GM12878 (cell line): ENCODE data around the gene TOP1. TPM values are rescaled to one million over a fixed set of nuclear protein-coding genes. Genes with fewer than 3 reads are reported as not detected.

Experiments used
- ATAC-seq: fragments of 200-7000 bp; cut with Tn5 transposase; 3 replicates; pipeline ENCODE4 v1.9.1; 2020; ENCODE audit warnings: mild to moderate bottlenecking, moderate library complexity
- BruUV-seq: library from RNA; stranded (reverse); fragments of 400-500 nt; replicated peaks from 2 replicates; lab custom pipeline; 2021; lab: Mats Ljungman, UMichigan
- CTCF ChIA-PET: fragments of 300-600 bp; sonication (Branson Sonifier 250); formaldehyde crosslinking; extraction: SDS; loops from one replicate; lab custom pipeline; 2021; ENCODE audit warnings: inconsistent platforms; lab: Yijun Ruan, JAX
- POLR2A ChIA-PET: fragments of 350-600 bp; formaldehyde crosslinking; extraction: SDS; loops from one replicate; lab custom pipeline; 2021; ENCODE audit warnings: inconsistent platforms; lab: Charles Lee
- RAD21 ChIA-PET: fragments of 300-600 bp; sonication (Branson Sonifier 250); formaldehyde crosslinking; loops from one replicate; lab custom pipeline; 2023; ENCODE audit warnings: antibody characterized with exemption; ENCODE audit not compliant: unreplicated experiment; lab: Charles Lee
- SMC1A ChIA-PET: fragments of 300-600 bp; sonication (Branson Sonifier 250); formaldehyde crosslinking; loops from one replicate; lab custom pipeline; 2023; ENCODE audit not compliant: unreplicated experiment, uncharacterized antibody; lab: Charles Lee
- DNase-seq: peaks from one replicate; pipeline ENCODE4 v3.0.0-alpha.2; 2011; ENCODE audit warnings: low read depth, low spot score
- FAIRE-seq: peaks from 3 replicates; lab custom pipeline; 2011; peaks lifted over from hg19 to GRCh38; lab: Jason Lieb, UNC
- H2AFZ ChIP-seq: 2 replicates; pipeline ENCODE4 v1.6.0; 2011; ENCODE audit warnings: low read depth, low read length, control low read depth; ENCODE audit not compliant: control insufficient read depth
- H3K27ac ChIP-seq: 2 replicates; pipeline ENCODE4 v1.5.1; 2011; ENCODE audit warnings: control low read depth; ENCODE audit not compliant: control insufficient read depth, insufficient read depth
- H3K27me3 ChIP-seq, 2 experiments: replicated peaks in 1 of 2; 2 replicates each; pipeline versions ENCODE4 v1.6.0 to v1.6.1; 2011; ENCODE audit warnings: low read length in 1 of 2; ENCODE audit not compliant: control insufficient read depth in 2 of 2, insufficient read depth in 2 of 2
- H3K36me3 ChIP-seq, 2 experiments: 2 replicates each; pipeline ENCODE4 v1.5.1; 2011; ENCODE audit warnings: low read length in 1 of 2; ENCODE audit not compliant: control insufficient read depth in 2 of 2, insufficient read depth in 2 of 2
- H3K4me1 ChIP-seq: 2 replicates; pipeline ENCODE4 v1.6.1; 2011; ENCODE audit warnings: mild to moderate bottlenecking, low read length, moderate library complexity, mixed read lengths; ENCODE audit not compliant: control insufficient read depth, insufficient read depth
- H3K4me2 ChIP-seq: 2 replicates; pipeline ENCODE4 v1.6.0; 2011; ENCODE audit warnings: control low read depth; ENCODE audit not compliant: control insufficient read depth, insufficient read depth
- H3K4me3 ChIP-seq: fragments of 200-600 bp; sonication (generic); 2 replicates; pipeline ENCODE4 v1.5.1; 2016
- H3K79me2 ChIP-seq: 2 replicates; pipeline ENCODE4 v1.6.0; 2011; ENCODE audit warnings: low read length; ENCODE audit not compliant: control insufficient read depth, insufficient read depth
- H3K9ac ChIP-seq: 2 replicates; pipeline ENCODE4 v1.8.0; 2011; ENCODE audit warnings: low read length, control low read depth, mixed read lengths; ENCODE audit not compliant: control insufficient read depth, insufficient read depth
- H3K9me3 ChIP-seq: replicated peaks from 3 replicates; pipeline ENCODE4 v1.5.1; 2011; ENCODE audit warnings: mild to moderate bottlenecking, low read length; ENCODE audit not compliant: control insufficient read depth, insufficient read depth
- H4K20me1 ChIP-seq: 2 replicates; pipeline ENCODE4 v1.6.0; 2011; ENCODE audit not compliant: control insufficient read depth, insufficient read depth
- CHD1 ChIP-seq: IDR thresholded peaks from 2 replicates; pipeline ENCODE4 v1.6.1; 2012; ENCODE audit warnings: low read depth, low read length, improper control_type of control experiment
- E2F8 ChIP-seq: fragments of 450-650 bp; IDR thresholded peaks from 2 replicates; pipeline ENCODE4 v1.6.1; 2018; ENCODE audit warnings: mild to moderate bottlenecking, low read depth, moderate library complexity; ENCODE audit not compliant: partially characterized antibody
- EGR1 ChIP-seq, 2 experiments: IDR thresholded peaks; 1 replicate in 1 of 2; 2 replicates in 1 of 2; pipeline ENCODE4 v1.6.1; 2011 to 2012; ENCODE audit warnings: low read depth in 2 of 2, low read length in 2 of 2, borderline replicate concordance in 1 of 2, mild to moderate bottlenecking in 1 of 2, moderate library complexity in 1 of 2
- GABPA ChIP-seq: IDR thresholded peaks from 2 replicates; pipeline ENCODE4 v1.6.1; 2014; ENCODE audit warnings: antibody characterized with exemption, low read depth, mild to moderate bottlenecking, inconsistent platforms
- MYB ChIP-seq: fragments of 150-350 bp; IDR thresholded peaks from 2 replicates; pipeline ENCODE4 v1.6.1; 2014; ENCODE audit warnings: mild to moderate bottlenecking, low read depth, low read length, borderline replicate concordance
- NFIC ChIP-seq: IDR thresholded peaks from 2 replicates; pipeline ENCODE4 v1.6.1; 2012; ENCODE audit warnings: low read depth, mild to moderate bottlenecking, inconsistent platforms, low read length, moderate library complexity
- NFXL1 ChIP-seq: fragments of 450-650 bp; IDR thresholded peaks from 2 replicates; pipeline ENCODE4 v1.6.1; 2017; ENCODE audit warnings: antibody characterized with exemption, mild to moderate bottlenecking, borderline replicate concordance
- NFYB ChIP-seq: IDR thresholded peaks from 2 replicates; pipeline ENCODE4 v1.6.1; 2011; ENCODE audit warnings: low read depth, mild to moderate bottlenecking, low read length, improper control_type of control experiment, moderate library complexity; ENCODE audit not compliant: insufficient read depth
- RAD21 ChIP-seq: IDR thresholded peaks from 2 replicates; pipeline ENCODE4 v1.6.1; 2011; ENCODE audit warnings: mild to moderate bottlenecking, low read depth, low read length, moderate library complexity; ENCODE audit not compliant: insufficient read depth
- TBL1XR1 ChIP-seq: IDR thresholded peaks from 2 replicates; pipeline ENCODE4 v1.6.1; 2012; ENCODE audit warnings: low read depth, low read length, improper control_type of control experiment
- ZNF217 ChIP-seq: fragments of 450-650 bp; IDR thresholded peaks from 2 replicates; pipeline ENCODE4 v1.6.1; 2017; ENCODE audit warnings: antibody characterized with exemption, mild to moderate bottlenecking
- ZNF384 ChIP-seq: IDR thresholded peaks from 2 replicates; pipeline ENCODE4 v1.6.1; 2012; ENCODE audit warnings: low read depth, mild to moderate bottlenecking, low read length, improper control_type of control experiment, borderline replicate concordance
- ZNF622 ChIP-seq: fragments of 450-650 bp; IDR thresholded peaks from 2 replicates; pipeline ENCODE4 v1.6.1; 2017; ENCODE audit warnings: mild to moderate bottlenecking, inconsistent platforms
- WGBS: methylation state at CpG from one replicate; pipeline ENCODE4 v1.1.6; 2016; ENCODE audit warnings: low lambda C conversion rate; ENCODE audit not compliant: insufficient replicate concordance, insufficient coverage; ENCODE audit errors: missing lambda C conversion rate; 5-methylcytosine and 5-hydroxymethylcytosine counted together
- in situ Hi-C: fragments of 300-500 bp; cut with MboI; formaldehyde crosslinking; loops from 9 replicates; pipeline ENCODE4 v1.14.3; 2018; ENCODE audit warnings: mixed read lengths
- intact Hi-C: fragments of 100-400 bp; cut with micrococcal nuclease; formaldehyde crosslinking; loops from one replicate; pipeline ENCODE4 v1.14.2; 2022; ENCODE audit not compliant: unreplicated experiment
- polyA plus RNA-seq, 11 experiments: library from polyadenylated mRNA; depleted of rRNA in 4 of 11; unstranded in 6 of 11; stranded (reverse) in 5 of 11; fragments of >200 nt; fragmentation: Nextera tagmentation in 4 of 11; fragmentation: Illumina TruSeq in 1 of 11; extraction: Ambion mirVana in 4 of 11; extraction: Trizol in 1 of 11; gene quantifications; 1 replicate in 1 of 11; 2 replicates in 10 of 11; pipeline versions ENCODE4 v1.2.1 to v1.2.3, GENCODE V29; 2011 to 2016; ENCODE audit warnings: inconsistent platforms in 2 of 11, missing spikeins in 2 of 11, low read depth in 1 of 11
- total RNA-seq, 4 experiments: library from RNA; depleted of rRNA in 3 of 4; stranded (reverse); fragments of >200 nt in 3 of 4; fragmentation: Illumina TruSeq in 1 of 4; extraction: Trizol in 1 of 4; gene quantifications; 2 replicates each; pipeline versions ENCODE4 v1.2.1 to v1.2.3, GENCODE V29; 2013 to 2021
- TF ChIP-seq, protein P1 (sequence below): IDR thresholded peaks from 2 replicates; pipeline ENCODE4 v1.6.1; 2011; ENCODE audit warnings: borderline replicate concordance, low read depth, mild to moderate bottlenecking, moderate library complexity, mixed read lengths, low read length; ENCODE audit not compliant: insufficient read depth; ENCODE audit errors: extremely low read length
- TF ChIP-seq, protein P2 (sequence below): IDR thresholded peaks from 2 replicates; pipeline ENCODE4 v1.6.1; 2011; ENCODE audit warnings: mild to moderate bottlenecking, low read depth, low read length, moderate library complexity; ENCODE audit not compliant: insufficient replicate concordance
- TF ChIP-seq, protein P3 (sequence below): IDR thresholded peaks from 2 replicates; pipeline ENCODE4 v1.6.1; 2012; ENCODE audit warnings: low read depth, low read length, improper control_type of control experiment

The TOP1 gene
- total and polyA plus RNA-seq, 10 of the 15 experiments (the other 5 are each of a cell fraction or from before 2014, with no cell fraction given) = 21.5 to 128 (median 47.3) TPM

DNA sequence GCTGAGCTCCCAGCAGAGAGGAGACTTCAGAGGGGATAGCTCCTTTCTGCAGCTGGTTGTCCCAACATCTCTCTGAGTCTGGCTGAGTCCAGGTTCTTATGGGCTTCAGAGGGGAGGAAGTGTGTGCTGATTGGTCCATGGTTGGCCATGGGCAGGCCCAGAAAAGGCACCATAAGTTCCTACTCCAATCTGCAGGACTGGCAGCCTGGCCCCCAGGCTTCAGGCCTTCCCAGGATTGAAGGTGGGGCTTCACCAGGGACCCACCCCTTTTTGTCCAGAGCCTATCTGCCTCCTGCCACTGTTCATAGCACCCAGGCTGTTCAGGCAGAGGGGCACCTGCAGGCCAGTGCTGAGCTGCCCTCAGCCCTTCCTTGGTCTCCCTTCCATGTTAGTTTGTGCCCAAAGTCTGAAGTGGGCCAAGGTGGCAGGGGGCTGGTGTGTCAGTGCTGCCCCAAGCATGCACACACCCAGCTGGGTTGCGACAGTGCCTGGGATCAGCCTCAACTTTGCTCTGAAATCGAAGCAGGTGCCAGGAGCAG, 21.6 kb upstream of the TOP1 start:
- intact Hi-C loops = no loop called here
- Histone ChIP-seq H3K4me3 (no peak overlapping the region), H3K36me3 (no peaks in the 10 kb centered on the region), H3K4me2 (no peak overlapping the region), H2AFZ (no peak overlapping the region), H3K4me1 (peaks cover 53% of the 10 kb centered on the region), H3K9me3 (no peaks in the 10 kb centered on the region; the same call in 2 of the 3 replicates), H4K20me1 (no peaks in the 10 kb centered on the region), H3K9ac (no peak overlapping the region), H3K27me3 (no peaks in the 10 kb centered on the region), H3K79me2 (no peaks in the 10 kb centered on the region), H3K27ac (no peak overlapping the region)
- ChIA-PET SMC1A (interaction anchor here (1.7 to 10.3 kb wide), 3 partner anchors 17 to 41 kb away, joined by 6 to 333 read pairs (median 104); partner anchors contain the start of gene TOP1), RAD21 (interaction anchor here (0.8 to 1.2 kb wide), 2 partner anchors 17 to 25 kb away, joined by 3 read pairs; no protein-coding TSS in a partner anchor), CTCF (interaction anchor here (0.6 to 11.1 kb wide), 3 partner anchors 12 to 57 kb away, joined by 3 to 256 read pairs (median 3); no protein-coding TSS in a partner anchor), POLR2A (interaction anchor here (1.3 to 2.4 kb wide), 2 partner anchors 15 to 16 kb away, joined by 7 to 10 read pairs; no protein-coding TSS in a partner anchor)
- in situ Hi-C loops = no loop called here
- ATAC-seq = no peak
- no peak for FAIRE-seq
- DNase-seq = no peak
- no peak for TF ChIP-seq E2F8
- no peak for TF ChIP-seq RAD21
- TF ChIP-seq ZNF384 = no peak
- TF ChIP-seq NFXL1 = no peak
- TF ChIP-seq GABPA = no peak
- TF ChIP-seq MYB = no peak
- TF ChIP-seq CHD1 = no peak
- no peak for TF ChIP-seq EGR1 (IDR thresholded peaks at IDR 0.05; ENCODE audit: borderline replicate concordance in 1 of 2, low read depth in 2 of 2, low read length in 2 of 2)
- no peak for TF ChIP-seq ZNF217
- TF ChIP-seq, protein P1, sequence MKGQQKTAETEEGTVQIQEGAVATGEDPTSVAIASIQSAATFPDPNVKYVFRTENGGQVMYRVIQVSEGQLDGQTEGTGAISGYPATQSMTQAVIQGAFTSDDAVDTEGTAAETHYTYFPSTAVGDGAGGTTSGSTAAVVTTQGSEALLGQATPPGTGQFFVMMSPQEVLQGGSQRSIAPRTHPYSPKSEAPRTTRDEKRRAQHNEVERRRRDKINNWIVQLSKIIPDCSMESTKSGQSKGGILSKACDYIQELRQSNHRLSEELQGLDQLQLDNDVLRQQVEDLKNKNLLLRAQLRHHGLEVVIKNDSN = no peak
- TF ChIP-seq, protein P2, sequence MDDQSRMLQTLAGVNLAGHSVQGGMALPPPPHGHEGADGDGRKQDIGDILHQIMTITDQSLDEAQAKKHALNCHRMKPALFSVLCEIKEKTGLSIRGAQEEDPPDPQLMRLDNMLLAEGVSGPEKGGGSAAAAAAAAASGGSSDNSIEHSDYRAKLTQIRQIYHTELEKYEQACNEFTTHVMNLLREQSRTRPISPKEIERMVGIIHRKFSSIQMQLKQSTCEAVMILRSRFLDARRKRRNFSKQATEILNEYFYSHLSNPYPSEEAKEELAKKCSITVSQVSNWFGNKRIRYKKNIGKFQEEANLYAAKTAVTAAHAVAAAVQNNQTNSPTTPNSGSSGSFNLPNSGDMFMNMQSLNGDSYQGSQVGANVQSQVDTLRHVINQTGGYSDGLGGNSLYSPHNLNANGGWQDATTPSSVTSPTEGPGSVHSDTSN = no peak
- TF ChIP-seq TBL1XR1 = no peak
- no peak for TF ChIP-seq NFYB
- TF ChIP-seq NFIC = no peak
- TF ChIP-seq, protein P3, sequence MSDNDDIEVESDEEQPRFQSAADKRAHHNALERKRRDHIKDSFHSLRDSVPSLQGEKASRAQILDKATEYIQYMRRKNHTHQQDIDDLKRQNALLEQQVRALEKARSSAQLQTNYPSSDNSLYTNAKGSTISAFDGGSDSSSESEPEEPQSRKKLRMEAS = no peak
- no peak for TF ChIP-seq ZNF622
- no TSS peak for BruUV-seq
- 97% methylated on average over 2 of the region's 2 CpGs for WGBS
